Measurements from ENCODE around the gene FOLR2. TPM values are rescaled to one million over a fixed set of nuclear protein-coding genes. Genes with fewer than 3 reads are reported as not detected.

FOLR2 gene
- total and polyA plus RNA-seq, 2 of the 8 experiments (the other 6 are each of a cell fraction or from before 2014, with no cell fraction given) = not detected

DNA sequence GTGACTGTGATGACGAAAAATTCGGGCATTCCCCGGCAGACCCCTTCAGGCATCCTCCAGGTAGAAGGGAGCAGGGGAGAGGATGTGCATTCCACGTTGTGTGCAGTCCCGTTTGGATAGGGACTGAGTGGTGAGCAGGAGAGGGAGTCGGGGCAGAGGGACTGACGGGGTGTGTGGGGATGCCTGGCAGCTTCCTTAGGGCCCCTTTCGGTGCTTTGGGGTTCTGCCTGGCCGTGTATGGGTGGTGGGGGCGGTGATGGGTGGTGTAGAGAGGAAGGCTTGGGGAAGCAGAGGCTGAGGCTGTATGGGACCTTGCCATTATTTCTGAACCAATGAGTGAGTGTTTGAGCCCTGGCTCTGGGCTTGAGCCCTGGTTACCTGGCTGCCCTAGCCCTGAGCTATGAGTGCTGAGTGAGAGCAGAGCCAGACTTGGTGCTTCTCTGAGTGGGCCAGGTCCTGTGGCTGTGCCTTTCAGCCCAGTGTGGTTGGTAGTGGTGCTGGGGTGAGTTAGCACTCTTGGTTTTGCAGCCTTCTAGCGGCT, 8.9 kb downstream of the FOLR2 start:
- Histone ChIP-seq H4K91ac (replicated peaks; ENCODE audit: insufficient read length, low read length) (no peak overlapping the region), H3K4ac (replicated peaks; ENCODE audit: insufficient read length, low read depth, low read length) (peak overlapping the region; percentile 57), H3K9me3 (ENCODE audit: insufficient read depth in 2 of 2, low read depth in 1 of 2, low read length in 1 of 2) (no peaks in the 10 kb centered on the region), H3K27ac (ENCODE audit: low read depth, low read length) (no peak overlapping the region), H4K8ac (ENCODE audit: extremely low read depth, insufficient read depth, low read length) (no peak overlapping the region; the same call in 1 of the 2 replicates), H3K56ac (replicated peaks; ENCODE audit: insufficient read length, low read depth, low read length) (no peak overlapping the region), H2AFZ (ENCODE audit: low read length) (no peak overlapping the region), H2BK15ac (ENCODE audit: low read length) (peak overlapping the region; percentile 92), H2BK5ac (ENCODE audit: low read depth, low read length) (peak overlapping the region; percentile 60; the same call in 1 of the 2 replicates), H2BK20ac (ENCODE audit: low read length) (no peak overlapping the region), H3K79me1 (ENCODE audit: low read depth, low read length) (peaks cover 10% of the 10 kb centered on the region), H3K18ac (ENCODE audit: extremely low read depth, low read length) (no peak overlapping the region; the same call in 1 of the 2 replicates), H2BK120ac (replicated peaks; ENCODE audit: low read depth, low read length) (no peak overlapping the region), H3K79me2 (ENCODE audit: control insufficient read depth in 1 of 2, insufficient read depth in 2 of 2, low read length in 2 of 2) (peaks cover 0 to 11% of the 10 kb centered on the region in 2 experiments; a peak in 2 of 4 replicates), H3K14ac (ENCODE audit: insufficient read length) (no peak overlapping the region), H3K4me1 (replicated peaks in 1 of 4; ENCODE audit: control insufficient read depth in 3 of 4, insufficient read depth in 4 of 4, low read length in 3 of 4) (peaks cover 10 to 11% (median 11%) of the 10 kb centered on the region in 4 experiments; a peak in 6 of 7 replicates), H4K5ac (ENCODE audit: insufficient read length, low read depth, low read length) (no peak overlapping the region), H2BK12ac (ENCODE audit: low read depth, low read length) (peak overlapping the region; percentile 87; the same call in 1 of the 2 replicates), H3K9ac (replicated peaks in 1 of 4; ENCODE audit: extremely low read depth in 1 of 4, low read depth in 3 of 4, low read length in 3 of 4) (peak overlapping the region in 3 of 4 experiments; percentile 27 to 55 (median 31); a peak in 5 of 7 replicates), H2AK5ac (ENCODE audit: low read depth, low read length) (0 out of 2 replicates have a peak overlapping the region, but pooled peaks have one; percentile 39), H3K4me3 (ENCODE audit: extremely low read depth in 1 of 4, insufficient read depth in 2 of 4, low read depth in 3 of 4, low read length in 4 of 4) (peak overlapping the region; percentile 69 to 89 (median 84)), H3K36me3 (ENCODE audit: control insufficient read depth in 2 of 4, insufficient read depth in 4 of 4, low read length in 3 of 4) (peaks cover 8 to 24% (median 20%) of the 10 kb centered on the region in 4 experiments; a peak in 7 of 8 replicates), H3K23ac (ENCODE audit: insufficient read length) (no peak overlapping the region), H3K4me2 (ENCODE audit: insufficient read depth in 1 of 2, low read depth in 2 of 2, low read length in 2 of 2) (peak overlapping the region; percentile 84 to 95), H4K20me1 (replicated peaks in 1 of 2; ENCODE audit: control insufficient read depth in 1 of 2, insufficient read depth in 2 of 2, low read length in 2 of 2) (peaks cover 8 to 15% of the 10 kb centered on the region in 2 experiments), H3K23me2 (ENCODE audit: low read depth, low read length) (peaks cover 15% of the 10 kb centered on the region), H3K27me3 (replicated peaks in 1 of 4; ENCODE audit: control insufficient read depth in 3 of 4, extremely low read depth in 1 of 4, insufficient read depth in 3 of 4, low read length in 3 of 4) (no peaks in the 10 kb centered on the region)
- 16% methylated on average over 11 of the region's 11 CpGs; no CpG with 5 or more reads in 1 of the 2 experiments for WGBS, 2 experiments (ENCODE audit: extremely low coverage in 1 of 2, insufficient coverage in 1 of 2, insufficient read length in 1 of 2, insufficient replicate concordance in 2 of 2, low coverage in 1 of 2, low lambda C conversion rate in 2 of 2, missing lambda C conversion rate in 1 of 2)
- ChIA-PET POLR2A (ENCODE audit: partially characterized antibody) (interaction anchor here (1.1 to 9.9 kb wide), 8 partner anchors 12 to 205 kb away, joined by 3 to 160 read pairs (median 5); partner anchors contain the start of genes ANAPC15 and PHOX2A), CTCF (ENCODE audit: partially characterized antibody) (interaction anchor here (1.5 to 8.3 kb wide), 3 partner anchors 11 to 206 kb away, joined by 3 to 72 read pairs (median 15); no protein-coding TSS in a partner anchor)
- TF ChIP-seq BRCA1 (IDR thresholded peaks at IDR 0.05; ENCODE audit: low read depth, low read length) (no peak), SUZ12 (IDR thresholded peaks at IDR 0.05; ENCODE audit: low read length) (peak; percentile 22; the same call in 1 of the 2 replicates)
- FAIRE-seq (no peak), DNase-seq (ENCODE audit: low read depth in 1 of 2, low spot score in 2 of 2) (no peak)

All from H1 (cell line).